ENCODE data around the gene TAC4.

DNA sequence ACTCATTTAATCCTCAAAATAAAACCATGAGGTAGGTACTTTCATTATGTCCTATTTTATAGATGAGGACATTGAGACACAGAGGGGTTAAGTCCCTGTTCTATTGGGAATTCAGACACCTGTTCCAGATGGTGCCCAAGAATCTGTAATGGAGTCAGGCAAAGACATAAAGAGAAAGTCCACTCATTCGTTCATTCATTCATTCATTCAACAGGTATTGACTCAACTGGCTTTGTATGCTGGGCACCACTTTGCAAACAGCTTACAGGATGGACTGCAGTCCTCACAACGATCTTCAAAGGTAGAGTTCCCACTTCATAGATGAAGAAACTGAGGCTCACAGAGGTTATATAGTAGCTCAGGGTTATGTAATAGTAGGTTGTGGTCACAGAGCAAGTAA, 47.9 kb upstream of the TAC4 start:
- TF ChIP-seq ZNF431 (CRISPR knock-in tag; IDR thresholded peaks at IDR 0.05; ENCODE audit: borderline replicate concordance, low read depth), result no peak
- no peak for TF ChIP-seq SRSF1 (optimal IDR thresholded peaks at IDR 0.05; ENCODE audit: low read depth, low read length)
- TF ChIP-seq ZNF205 (CRISPR knock-in tag; IDR thresholded peaks at IDR 0.05), result no peak
- no peak for TF ChIP-seq HNRNPLL (IDR thresholded peaks at IDR 0.05; ENCODE audit: low read depth, low read length, poor library complexity, severe bottlenecking)
- TF ChIP-seq POLR2AphosphoS5 (IDR thresholded peaks at IDR 0.05; ENCODE audit: low read depth, low read length), result no peak
- TF ChIP-seq, protein P1, sequence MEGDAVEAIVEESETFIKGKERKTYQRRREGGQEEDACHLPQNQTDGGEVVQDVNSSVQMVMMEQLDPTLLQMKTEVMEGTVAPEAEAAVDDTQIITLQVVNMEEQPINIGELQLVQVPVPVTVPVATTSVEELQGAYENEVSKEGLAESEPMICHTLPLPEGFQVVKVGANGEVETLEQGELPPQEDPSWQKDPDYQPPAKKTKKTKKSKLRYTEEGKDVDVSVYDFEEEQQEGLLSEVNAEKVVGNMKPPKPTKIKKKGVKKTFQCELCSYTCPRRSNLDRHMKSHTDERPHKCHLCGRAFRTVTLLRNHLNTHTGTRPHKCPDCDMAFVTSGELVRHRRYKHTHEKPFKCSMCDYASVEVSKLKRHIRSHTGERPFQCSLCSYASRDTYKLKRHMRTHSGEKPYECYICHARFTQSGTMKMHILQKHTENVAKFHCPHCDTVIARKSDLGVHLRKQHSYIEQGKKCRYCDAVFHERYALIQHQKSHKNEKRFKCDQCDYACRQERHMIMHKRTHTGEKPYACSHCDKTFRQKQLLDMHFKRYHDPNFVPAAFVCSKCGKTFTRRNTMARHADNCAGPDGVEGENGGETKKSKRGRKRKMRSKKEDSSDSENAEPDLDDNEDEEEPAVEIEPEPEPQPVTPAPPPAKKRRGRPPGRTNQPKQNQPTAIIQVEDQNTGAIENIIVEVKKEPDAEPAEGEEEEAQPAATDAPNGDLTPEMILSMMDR (CRISPR knock-in tag; IDR thresholded peaks at IDR 0.05), result no peak
- TF ChIP-seq HDAC1 (CRISPR knock-in tag; IDR thresholded peaks at IDR 0.05), result no peak
- TF ChIP-seq RELA (CRISPR knock-in tag; IDR thresholded peaks at IDR 0.05), result no peak
- no peak for TF ChIP-seq PTBP1 (IDR thresholded peaks at IDR 0.05; ENCODE audit: low read depth, low read length, poor library complexity, severe bottlenecking)
- no peak for TF ChIP-seq NPAS2 (CRISPR knock-in tag; IDR thresholded peaks at IDR 0.05; ENCODE audit: borderline replicate concordance)
- no peak for TF ChIP-seq TGIF2 (CRISPR knock-in tag; IDR thresholded peaks at IDR 0.05)
- TF ChIP-seq, protein P2, sequence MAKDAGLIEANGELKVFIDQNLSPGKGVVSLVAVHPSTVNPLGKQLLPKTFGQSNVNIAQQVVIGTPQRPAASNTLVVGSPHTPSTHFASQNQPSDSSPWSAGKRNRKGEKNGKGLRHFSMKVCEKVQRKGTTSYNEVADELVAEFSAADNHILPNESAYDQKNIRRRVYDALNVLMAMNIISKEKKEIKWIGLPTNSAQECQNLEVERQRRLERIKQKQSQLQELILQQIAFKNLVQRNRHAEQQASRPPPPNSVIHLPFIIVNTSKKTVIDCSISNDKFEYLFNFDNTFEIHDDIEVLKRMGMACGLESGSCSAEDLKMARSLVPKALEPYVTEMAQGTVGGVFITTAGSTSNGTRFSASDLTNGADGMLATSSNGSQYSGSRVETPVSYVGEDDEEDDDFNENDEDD (CRISPR knock-in tag; IDR thresholded peaks at IDR 0.05; ENCODE audit: borderline replicate concordance), result no peak

Data from HepG2 (cell line).